Measurements from ENCODE around the gene MAGEF1. TPM values are rescaled to one million over a fixed set of nuclear protein-coding genes. Genes with fewer than 3 reads are reported as not detected.

The MAGEF1 gene
- total and polyA plus RNA-seq, 9 of the 15 experiments (the other 6 are each of a cell fraction or from before 2014, with no cell fraction given): 1.5 to 39.1 (median 19.8) TPM

- FAIRE-seq (no peak), ATAC-seq (no peak), DNase-seq (ENCODE audit: extremely low read depth in 1 of 4, low spot score in 3 of 4) (no peak)
- H3K9ac ChIP-seq (ENCODE audit: insufficient read depth in 1 of 2, low read depth in 2 of 2, low read length in 2 of 2): no peak overlapping the region
- 0% methylated on average over 7 of the region's 7 CpGs for WGBS (ENCODE audit: insufficient coverage, low coverage, missing lambda C conversion rate)
- H3K27me3 ChIP-seq (ENCODE audit: control insufficient read depth in 2 of 2, insufficient read depth in 2 of 2, low read length in 2 of 2): peaks cover 30 to 60% of the 10 kb centered on the region in 2 experiments
- H3K79me2 ChIP-seq (ENCODE audit: control insufficient read depth, insufficient read depth, low read length): no peaks in the 10 kb centered on the region
- ChIA-PET POLR2A (no interaction called here), CTCF (ENCODE audit: low intra/inter-chr PET ratio) (no interaction called here)
- intact Hi-C loops (cut with micrococcal nuclease) (no loop called here), in situ Hi-C loops (cut with MboI) (loop anchor here (25.0 kb wide), 1 partner anchor 1393 kb away; no protein-coding TSS in a partner anchor)
- no peak overlapping the region for H3K4me3 ChIP-seq
- no TSS peak for BruUV-seq (replicated peaks)
- no peak overlapping the region for H3K4me2 ChIP-seq (ENCODE audit: insufficient read depth, low read length)
- H3K9me1 ChIP-seq (ENCODE audit: control insufficient read depth, insufficient read depth, low read length): no peaks in the 10 kb centered on the region
- H4K20me1 ChIP-seq (replicated peaks; ENCODE audit: control insufficient read depth, insufficient read depth, low read length): no peaks in the 10 kb centered on the region; the same call in 1 of the 2 replicates
- no peak overlapping the region for H2AFZ ChIP-seq (ENCODE audit: low read depth, low read length)
- H3K9me3 ChIP-seq (replicated peaks; ENCODE audit: control insufficient read depth, insufficient read depth, low read depth, low read length): no peaks in the 10 kb centered on the region
- no peaks in the 10 kb centered on the region for H3K36me3 ChIP-seq (ENCODE audit: control insufficient read depth, insufficient read depth, low read length)
- H3K27ac ChIP-seq (ENCODE audit: extremely low read depth, low read depth, low read length): no peak overlapping the region
- TF ChIP-seq, protein P1, sequence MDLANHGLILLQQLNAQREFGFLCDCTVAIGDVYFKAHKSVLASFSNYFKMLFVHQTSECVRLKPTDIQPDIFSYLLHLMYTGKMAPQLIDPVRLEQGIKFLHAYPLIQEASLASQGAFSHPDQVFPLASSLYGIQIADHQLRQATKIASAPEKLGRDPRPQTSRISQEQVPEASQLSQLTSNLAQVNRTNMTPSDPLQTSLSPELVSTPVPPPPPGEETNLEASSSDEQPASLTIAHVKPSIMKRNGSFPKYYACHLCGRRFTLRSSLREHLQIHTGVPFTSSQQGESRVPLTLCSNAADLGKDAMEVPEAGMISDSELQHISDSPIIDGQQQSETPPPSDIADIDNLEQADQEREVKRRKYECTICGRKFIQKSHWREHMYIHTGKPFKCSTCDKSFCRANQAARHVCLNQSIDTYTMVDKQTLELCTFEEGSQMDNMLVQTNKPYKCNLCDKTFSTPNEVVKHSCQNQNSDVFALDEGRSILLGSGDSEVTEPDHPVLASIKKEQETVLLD (IDR thresholded peaks at IDR 0.05): no peak
- no peak for TF ChIP-seq CXXC5 (CRISPR knock-in tag; IDR thresholded peaks at IDR 0.05)
- TF ChIP-seq BMI1 (IDR thresholded peaks at IDR 0.05; ENCODE audit: low read length): no peak
- TF ChIP-seq FOXK2 (conservative IDR thresholded peaks at IDR 0.05 in 1 of 2, IDR thresholded peaks at IDR 0.05 in 1 of 2; ENCODE audit: low read depth in 2 of 2): no peak
- TF ChIP-seq FOS (IDR thresholded peaks at IDR 0.05; ENCODE audit: extremely low read depth, insufficient read length): no peak
- TF ChIP-seq ZNF143 (CRISPR knock-in tag; IDR thresholded peaks at IDR 0.05): no peak
- no peak for TF ChIP-seq MED1 (CRISPR knock-in tag; IDR thresholded peaks at IDR 0.05; ENCODE audit: borderline replicate concordance)
- no peak for TF ChIP-seq ELK3 (CRISPR knock-in tag; IDR thresholded peaks at IDR 0.05)
- TF ChIP-seq RBM39 (optimal IDR thresholded peaks at IDR 0.05; ENCODE audit: low read depth, low read length): no peak
- TF ChIP-seq JUN (IDR thresholded peaks at IDR 0.05; ENCODE audit: borderline replicate concordance, low read depth, low read length): no peak
- TF ChIP-seq JUN (CRISPR knock-in tag; IDR thresholded peaks at IDR 0.05; ENCODE audit: borderline replicate concordance): no peak
- no peak for TF ChIP-seq NFIX (CRISPR knock-in tag; IDR thresholded peaks at IDR 0.05; ENCODE audit: low read depth)
- TF ChIP-seq EP300 (IDR thresholded peaks at IDR 0.05; ENCODE audit: low read length): no peak
- TF ChIP-seq, protein P2, sequence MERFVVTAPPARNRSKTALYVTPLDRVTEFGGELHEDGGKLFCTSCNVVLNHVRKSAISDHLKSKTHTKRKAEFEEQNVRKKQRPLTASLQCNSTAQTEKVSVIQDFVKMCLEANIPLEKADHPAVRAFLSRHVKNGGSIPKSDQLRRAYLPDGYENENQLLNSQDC (CRISPR knock-in tag; IDR thresholded peaks at IDR 0.05): no peak
- no peak for TF ChIP-seq ZNF12 (CRISPR knock-in tag; IDR thresholded peaks at IDR 0.05)
- no peaks in the 10 kb centered on the region for H3K4me1 ChIP-seq (replicated peaks in 1 of 2; ENCODE audit: control insufficient read depth in 2 of 2, insufficient read depth in 2 of 2, low read length in 2 of 2)
Measured at GRCh38 chr3:184669578-184669977, 42.3 kb downstream of the MAGEF1 start.
